Stimulated activated naive CD8-positive, alpha-beta T cell treated with anti-CD3 and anti-CD28 coated beads, Interleukin-15, Interleukin-2, amounts not matched to agents 100 ng/mL and 50 ng/mL, for 24 hours (primary cell): Measurements from ENCODE around the gene MXD4.

Experiments used
- H3K27ac Mint-ChIP-seq: one replicate; pipeline ENCODE4 v1.8.0; 2021; ENCODE audit warnings: mild to moderate bottlenecking, mixed read lengths
- H3K27me3 Mint-ChIP-seq: one replicate; pipeline ENCODE4 v1.8.0; 2021; ENCODE audit warnings: mixed read lengths
- H3K36me3 Mint-ChIP-seq: one replicate; pipeline ENCODE4 v1.8.0; 2021; ENCODE audit warnings: low read depth, mixed read lengths
- H3K4me1 Mint-ChIP-seq: one replicate; pipeline ENCODE4 v1.8.0; 2021; ENCODE audit warnings: low read depth, mixed read lengths
- H3K4me3 Mint-ChIP-seq: one replicate; pipeline ENCODE4 v1.8.0; 2021; ENCODE audit warnings: mild to moderate bottlenecking, mixed read lengths
- H3K9me3 Mint-ChIP-seq: one replicate; pipeline ENCODE4 v1.8.0; 2021; ENCODE audit warnings: mixed read lengths

The MXD4 gene

DNA sequence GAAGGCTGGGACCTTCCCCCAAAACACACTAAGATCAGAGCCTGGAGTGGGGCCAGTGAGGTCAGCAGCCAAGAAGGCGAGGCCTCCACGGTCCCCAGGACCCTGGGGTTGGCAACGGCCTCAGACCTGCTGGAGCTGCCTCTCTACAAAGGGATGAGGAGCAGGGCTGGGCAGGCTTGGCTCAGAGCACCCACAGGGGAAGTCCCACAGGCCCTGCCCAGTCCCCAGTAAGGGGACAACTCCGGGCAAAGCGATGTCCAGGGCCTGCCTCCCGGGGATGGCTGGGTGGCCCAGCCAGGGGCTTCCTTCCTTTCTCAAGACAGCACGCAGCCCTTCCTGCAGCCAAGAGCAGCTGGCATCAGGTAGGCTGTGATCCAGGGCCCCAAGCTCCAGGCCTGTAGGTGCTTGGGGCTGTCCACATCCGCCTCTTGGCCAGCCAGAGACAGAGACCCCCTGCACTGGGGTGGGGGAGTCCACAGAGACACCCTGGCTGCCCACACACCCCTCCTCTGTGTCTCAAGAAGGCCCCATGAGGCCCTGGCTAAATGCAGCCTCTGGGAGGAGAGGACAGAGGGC is 5.7 kb downstream of the MXD4 start:
- H3K4me1 Mint-ChIP-seq, result no peaks in the 10 kb centered on the region
- no peaks in the 10 kb centered on the region for H3K36me3 Mint-ChIP-seq
- H3K27ac Mint-ChIP-seq, result no peak overlapping the region
- no peak overlapping the region for H3K4me3 Mint-ChIP-seq
- no peaks in the 10 kb centered on the region for H3K27me3 Mint-ChIP-seq
- H3K9me3 Mint-ChIP-seq, result no peaks in the 10 kb centered on the region

DNA sequence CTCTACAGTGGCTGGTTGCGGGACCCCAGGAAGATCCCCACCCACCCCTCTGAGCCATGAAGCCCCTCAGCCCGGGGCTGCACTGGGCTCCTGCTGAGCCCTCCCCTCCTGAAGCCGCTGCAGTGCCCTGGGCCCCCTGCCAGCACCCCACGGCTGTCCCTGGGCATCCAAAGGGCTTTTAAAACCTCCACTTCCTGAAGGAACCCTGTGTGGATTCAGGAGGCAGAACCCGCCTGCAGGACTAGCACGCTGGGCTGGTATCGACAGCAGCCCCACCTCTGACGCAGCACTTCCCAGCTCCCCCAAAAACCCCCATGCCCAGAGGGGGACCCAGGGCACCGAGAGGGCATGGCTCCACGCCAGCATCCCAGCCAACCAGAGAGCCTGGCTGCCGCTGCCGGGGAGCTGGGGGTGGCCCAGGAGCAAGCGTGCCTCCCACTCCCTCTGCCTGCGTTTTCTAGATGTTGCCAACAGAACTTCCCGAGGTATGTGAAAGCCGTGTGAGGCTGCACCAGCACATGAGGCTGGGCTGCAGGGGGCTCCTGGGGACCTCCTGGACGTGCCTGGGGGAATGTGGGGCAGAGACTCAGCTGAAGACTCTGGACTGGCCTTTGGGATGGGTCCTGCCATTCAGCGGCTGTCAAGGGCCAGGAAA is 6.3 kb downstream of the MXD4 start:
- Mint-ChIP-seq H3K27ac (no peak overlapping the region), H3K9me3 (no peaks in the 10 kb centered on the region), H3K4me3 (no peak overlapping the region), H3K27me3 (no peaks in the 10 kb centered on the region), H3K36me3 (no peaks in the 10 kb centered on the region), H3K4me1 (no peaks in the 10 kb centered on the region)

DNA sequence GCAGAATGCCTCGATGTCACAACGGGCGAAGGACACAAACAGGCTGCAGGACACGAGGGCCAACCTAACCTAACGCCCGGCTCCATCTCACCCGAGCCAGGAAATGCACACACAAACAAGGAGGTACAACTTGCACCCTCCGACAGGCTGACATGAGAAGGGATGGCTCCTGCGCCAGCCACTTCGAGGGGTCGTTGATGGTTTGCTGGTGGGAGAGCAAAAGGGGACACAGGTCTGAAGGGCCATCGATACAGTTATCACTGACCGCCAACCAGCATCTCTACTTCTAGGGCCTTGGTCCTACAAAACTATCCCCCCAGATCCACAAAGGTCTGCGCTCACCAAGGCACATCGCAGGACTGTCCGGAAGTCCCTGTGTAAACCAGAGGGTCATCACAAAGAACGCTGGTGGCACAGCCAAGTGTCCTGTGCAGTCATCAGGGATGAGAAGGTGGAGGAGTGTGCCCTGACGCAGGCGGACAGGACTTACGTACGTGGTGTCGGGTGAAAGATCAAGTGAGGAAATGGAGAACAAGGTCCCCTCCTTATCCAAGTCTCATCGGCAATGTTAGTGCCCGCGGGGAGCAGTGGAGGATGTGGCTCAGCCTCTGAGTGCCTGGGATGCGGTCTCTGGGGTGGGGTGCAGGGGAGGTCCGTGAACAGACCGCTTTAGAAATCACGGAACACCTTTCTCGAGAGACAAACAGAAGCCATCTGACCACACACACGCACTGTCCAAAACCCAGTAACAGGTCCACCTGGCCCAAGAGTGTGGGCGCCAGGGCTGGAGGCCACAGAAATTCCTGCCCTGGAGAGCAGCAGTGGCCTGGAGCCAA is 7.0 kb downstream of the MXD4 start:
- H3K4me3 Mint-ChIP-seq, result no peak overlapping the region
- H3K9me3 Mint-ChIP-seq, result no peaks in the 10 kb centered on the region
- H3K4me1 Mint-ChIP-seq, result no peaks in the 10 kb centered on the region
- H3K27me3 Mint-ChIP-seq, result no peaks in the 10 kb centered on the region
- no peak overlapping the region for H3K27ac Mint-ChIP-seq
- no peaks in the 10 kb centered on the region for H3K36me3 Mint-ChIP-seq

DNA sequence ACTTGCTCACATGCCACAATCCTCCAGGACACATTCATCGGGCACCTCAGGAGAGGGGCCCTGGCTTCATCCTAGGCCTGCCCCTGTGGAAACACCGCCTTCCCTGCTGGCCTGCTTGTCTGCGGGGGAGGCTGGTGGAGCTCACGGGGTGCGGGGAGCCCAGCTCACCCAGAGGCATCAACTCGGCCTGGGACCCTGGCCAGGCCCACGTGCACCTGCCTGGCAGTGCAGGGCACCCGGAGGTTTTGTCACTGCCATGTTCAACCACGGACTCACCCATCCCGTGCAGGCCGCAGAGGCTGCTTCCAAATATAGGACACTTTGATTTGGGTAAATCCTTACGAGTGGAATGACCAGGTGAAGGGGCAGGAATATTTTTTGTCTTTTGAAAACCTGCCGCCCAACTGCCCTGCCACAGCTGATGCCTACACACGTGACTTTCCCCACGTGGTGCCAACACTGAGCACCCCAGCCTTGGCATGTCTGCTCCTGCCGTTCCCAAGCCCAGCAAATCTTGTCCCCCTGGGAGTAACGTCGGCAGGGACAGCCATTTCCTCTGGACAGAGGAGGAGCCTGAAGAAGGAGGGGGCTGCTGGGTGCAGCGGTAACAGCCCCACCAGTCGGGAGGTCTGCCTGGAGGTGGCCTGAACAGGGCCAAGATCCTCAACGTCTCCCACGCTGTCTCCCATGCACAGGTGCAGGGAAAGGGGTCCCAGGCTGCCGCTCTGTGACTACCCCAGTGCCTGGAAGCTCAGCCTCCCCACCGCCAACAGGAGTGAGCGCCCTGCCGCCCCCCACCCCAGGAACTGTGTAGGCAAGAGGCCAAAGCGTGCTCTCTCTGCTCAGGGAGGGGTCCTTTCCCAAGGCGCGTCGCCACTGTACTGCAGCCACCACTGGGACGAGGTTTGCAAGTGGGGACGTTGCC is 8.5 kb downstream of the MXD4 start:
- no peak overlapping the region for H3K27ac Mint-ChIP-seq
- no peaks in the 10 kb centered on the region for H3K4me1 Mint-ChIP-seq
- no peak overlapping the region for H3K4me3 Mint-ChIP-seq
- H3K36me3 Mint-ChIP-seq, result no peaks in the 10 kb centered on the region
- H3K27me3 Mint-ChIP-seq, result no peaks in the 10 kb centered on the region
- no peaks in the 10 kb centered on the region for H3K9me3 Mint-ChIP-seq

DNA sequence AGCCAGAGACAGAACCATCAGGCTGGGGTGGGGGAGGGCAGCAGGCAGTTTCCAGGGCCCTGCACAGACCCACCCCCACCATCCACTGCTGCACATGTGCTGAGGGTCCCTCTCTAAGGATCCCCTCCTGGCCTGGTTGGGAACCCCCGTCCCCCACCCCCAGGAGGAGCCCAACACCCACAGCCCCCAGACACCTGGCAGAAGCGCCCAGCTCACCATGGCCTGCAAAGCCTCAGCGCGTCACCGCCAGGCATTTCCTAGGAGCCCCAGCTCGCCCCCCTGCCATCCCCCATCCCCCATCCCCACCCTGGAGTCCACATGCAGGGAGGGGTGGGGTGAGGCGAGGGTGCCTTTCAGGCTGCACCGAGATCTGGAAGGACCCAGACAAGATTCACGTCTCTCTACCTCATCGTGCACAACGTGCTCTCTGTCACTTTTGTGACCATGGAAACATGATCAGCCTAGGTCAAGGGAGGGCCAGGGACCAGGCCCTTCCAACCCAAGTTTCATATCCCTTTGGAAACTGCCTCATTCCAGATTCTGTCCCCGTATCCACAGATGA is 9.3 kb downstream of the MXD4 start:
- no peaks in the 10 kb centered on the region for H3K4me1 Mint-ChIP-seq
- H3K27me3 Mint-ChIP-seq, result no peaks in the 10 kb centered on the region
- no peaks in the 10 kb centered on the region for H3K9me3 Mint-ChIP-seq
- no peak overlapping the region for H3K27ac Mint-ChIP-seq
- H3K36me3 Mint-ChIP-seq, result no peaks in the 10 kb centered on the region
- no peak overlapping the region for H3K4me3 Mint-ChIP-seq

DNA sequence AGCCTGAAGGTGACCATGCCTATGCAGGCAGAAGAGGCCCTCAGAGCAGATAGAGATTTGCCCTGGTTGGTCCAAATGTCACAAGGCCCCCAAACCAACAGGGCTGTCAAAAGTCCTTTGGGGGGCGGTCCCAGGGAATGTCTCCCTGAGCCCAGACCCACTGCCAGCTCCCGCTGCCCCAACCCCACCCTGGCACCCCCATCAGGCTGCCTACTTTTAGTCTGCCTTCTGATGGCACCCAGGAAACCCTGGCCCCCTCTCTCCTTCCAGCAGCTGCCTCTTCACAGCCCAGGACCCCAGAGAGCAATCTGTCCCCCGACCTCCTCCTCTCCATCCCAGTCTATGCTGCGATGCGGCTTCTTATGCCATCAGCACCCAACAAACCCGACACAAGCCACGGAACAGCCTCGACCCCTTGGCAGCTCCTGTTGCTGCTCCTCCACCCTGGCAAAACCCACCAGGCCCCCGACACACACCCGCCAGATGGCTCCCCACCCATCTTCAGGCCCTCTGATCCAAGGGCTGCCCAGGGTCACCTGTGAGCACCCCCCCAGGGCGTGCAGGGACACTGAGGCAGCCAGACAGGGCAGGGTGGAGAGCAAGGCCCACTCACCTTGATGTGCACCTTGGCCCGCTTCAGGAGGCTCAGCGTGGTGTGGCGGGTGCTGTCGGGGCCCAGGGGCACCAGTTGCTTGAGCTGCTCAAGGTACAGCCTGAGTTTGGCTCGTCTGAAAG is 9.9 kb downstream of the MXD4 start:
- Mint-ChIP-seq H3K36me3 (no peaks in the 10 kb centered on the region), H3K9me3 (no peaks in the 10 kb centered on the region), H3K4me1 (no peaks in the 10 kb centered on the region), H3K27ac (no peak overlapping the region), H3K4me3 (no peak overlapping the region), H3K27me3 (no peaks in the 10 kb centered on the region)

DNA sequence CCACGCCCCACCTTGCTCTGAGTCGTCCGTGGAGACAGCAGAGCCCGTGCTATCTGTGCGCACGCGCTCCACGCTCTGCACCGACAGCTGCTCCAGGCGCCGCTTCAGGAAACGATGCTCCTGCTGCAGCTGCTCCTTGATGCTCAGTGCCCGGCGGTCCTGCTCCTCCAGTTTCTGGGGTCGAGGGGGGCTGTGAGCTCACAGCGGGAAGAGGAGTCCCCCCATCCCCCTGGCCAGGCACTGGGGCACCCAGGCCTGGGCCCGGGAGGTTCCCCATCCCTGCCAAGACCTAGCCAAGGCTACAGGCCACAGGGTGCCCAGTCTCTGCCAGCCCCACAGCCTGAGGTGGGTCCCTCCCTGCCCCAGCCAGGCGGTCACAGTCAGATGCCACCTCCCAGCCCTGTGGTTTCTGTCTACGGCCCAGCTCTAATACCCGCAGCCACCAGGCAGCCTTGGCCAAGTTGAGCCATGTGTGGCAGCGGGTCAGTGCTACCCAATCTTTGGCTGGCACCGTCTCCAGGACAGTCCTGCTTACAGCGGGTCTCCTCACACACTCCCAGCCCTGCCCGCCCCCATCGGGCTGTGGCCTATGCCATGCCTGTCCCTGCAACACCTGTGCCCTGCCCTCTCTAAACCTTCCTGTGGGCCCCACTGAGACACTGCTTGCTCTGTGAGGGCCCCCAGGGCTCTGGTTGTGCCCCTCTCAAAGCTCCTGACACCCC is 10.7 kb downstream of the MXD4 start:
- H3K4me1 Mint-ChIP-seq, result no peaks in the 10 kb centered on the region
- no peaks in the 10 kb centered on the region for H3K36me3 Mint-ChIP-seq
- H3K9me3 Mint-ChIP-seq, result no peaks in the 10 kb centered on the region
- H3K4me3 Mint-ChIP-seq, result no peak overlapping the region
- no peaks in the 10 kb centered on the region for H3K27me3 Mint-ChIP-seq
- H3K27ac Mint-ChIP-seq, result no peak overlapping the region

DNA sequence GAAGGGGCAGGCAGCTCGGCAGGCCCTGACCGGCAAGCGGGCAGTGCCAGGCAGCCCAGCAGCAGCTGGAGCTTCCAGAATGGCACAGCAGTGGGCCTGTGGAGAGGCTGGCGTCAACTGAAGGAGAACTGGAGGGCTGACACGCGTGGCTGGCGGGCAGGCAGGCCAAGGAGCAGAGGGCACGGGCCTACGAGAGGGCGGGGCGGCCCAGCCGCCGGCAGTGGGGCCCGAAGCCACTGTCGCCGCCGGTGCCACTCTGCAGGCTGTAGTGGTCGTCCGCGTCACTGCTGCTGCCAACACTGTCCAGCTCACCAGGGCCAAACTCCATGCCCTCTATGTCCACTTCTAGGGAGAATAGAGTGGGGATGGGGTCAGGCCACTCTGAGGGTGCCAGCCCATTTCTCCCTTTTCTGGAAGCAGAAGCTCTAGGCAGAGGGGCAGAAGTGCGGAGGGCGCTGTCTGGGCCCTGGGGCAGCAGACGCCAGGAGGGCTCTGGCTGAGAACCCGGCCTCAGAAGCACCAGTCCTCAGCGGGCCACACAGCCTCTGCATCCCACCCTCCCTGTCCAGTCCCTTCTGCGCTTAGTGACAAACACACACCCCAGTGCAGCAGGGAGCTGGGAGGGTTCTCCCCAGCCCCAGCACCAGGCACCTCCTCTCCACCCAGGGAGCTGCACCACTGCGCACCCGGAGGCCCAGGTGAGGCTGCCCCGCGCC is 11.4 kb downstream of the MXD4 start:
- Mint-ChIP-seq H3K27ac (no peak overlapping the region), H3K9me3 (no peaks in the 10 kb centered on the region), H3K4me1 (no peaks in the 10 kb centered on the region)

DNA sequence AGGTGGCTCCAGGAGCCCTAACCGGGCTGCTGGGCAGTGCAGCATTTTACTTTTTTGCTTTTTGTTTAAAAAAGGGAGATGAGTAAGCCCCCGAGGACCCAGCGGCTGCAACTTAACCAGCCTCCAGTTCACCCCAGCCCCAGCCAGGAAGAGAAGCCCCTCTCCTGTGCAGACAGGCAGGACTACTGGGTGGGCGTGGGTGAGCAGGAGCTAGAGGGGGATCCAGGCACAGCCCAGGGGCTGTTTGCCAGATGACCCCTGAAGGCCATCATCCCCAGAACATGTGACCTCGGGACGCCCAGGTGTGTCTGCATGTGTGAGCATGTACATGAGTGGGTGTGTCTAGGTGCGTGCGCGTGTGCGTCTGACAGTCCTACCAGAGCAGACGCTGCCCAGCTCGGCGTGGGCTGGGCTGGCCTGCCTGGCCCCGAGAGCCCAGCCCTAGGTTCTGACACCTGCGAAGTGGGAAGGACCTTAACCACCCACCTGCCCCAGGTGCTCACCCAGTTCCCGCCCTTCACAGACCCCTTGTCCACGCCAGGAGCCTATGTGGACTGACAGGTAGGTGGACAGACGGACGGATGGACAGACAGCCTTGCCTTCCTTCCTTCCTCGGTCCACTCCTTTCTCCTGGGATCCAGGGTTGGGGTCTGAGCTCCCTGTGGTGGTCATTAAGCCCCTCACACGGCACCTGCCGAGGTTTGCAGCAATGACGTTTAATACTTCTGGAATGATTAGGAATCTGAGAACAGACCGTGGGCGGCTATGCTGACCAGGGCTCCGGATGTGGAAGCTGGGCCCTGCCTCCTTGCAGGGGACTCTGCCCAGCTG is 12.2 kb downstream of the MXD4 start:
- no peaks in the 10 kb centered on the region for H3K36me3 Mint-ChIP-seq
- no peak overlapping the region for H3K4me3 Mint-ChIP-seq
- peaks cover 7% of the 10 kb centered on the region for H3K4me1 Mint-ChIP-seq
- H3K27ac Mint-ChIP-seq, result no peak overlapping the region
- H3K27me3 Mint-ChIP-seq, result no peaks in the 10 kb centered on the region
- no peaks in the 10 kb centered on the region for H3K9me3 Mint-ChIP-seq

More for the DNA sequence above, 11.4 kb downstream of the MXD4 start:
- no peak overlapping the region for H3K4me3 Mint-ChIP-seq
- H3K27me3 Mint-ChIP-seq, result no peaks in the 10 kb centered on the region
- H3K36me3 Mint-ChIP-seq, result no peaks in the 10 kb centered on the region

DNA sequence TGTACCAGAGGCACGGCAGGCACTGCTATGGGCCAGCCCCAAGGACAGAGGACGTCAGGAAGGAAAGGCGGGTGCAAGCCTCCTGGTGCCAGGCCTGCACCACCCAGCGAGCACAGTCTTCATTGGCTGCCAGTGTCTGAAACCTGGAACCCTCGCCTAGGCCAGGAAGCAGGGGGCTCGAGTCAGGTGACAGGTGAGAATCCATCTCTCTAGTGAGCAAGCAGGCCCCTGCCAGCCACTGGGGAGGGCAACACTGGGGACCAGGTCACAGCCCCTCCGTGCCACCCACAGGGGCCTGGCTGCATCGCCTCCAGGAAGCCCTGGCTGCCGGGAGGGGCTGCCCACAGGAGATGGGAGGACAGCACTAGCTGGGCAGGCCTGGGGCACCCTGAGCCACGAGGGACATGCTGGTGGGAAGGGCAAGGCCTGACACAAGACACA is 13.1 kb downstream of the MXD4 start:
- Mint-ChIP-seq H3K27ac (no peak overlapping the region), H3K4me1 (peaks cover 8% of the 10 kb centered on the region), H3K4me3 (no peak overlapping the region), H3K27me3 (no peaks in the 10 kb centered on the region), H3K9me3 (no peaks in the 10 kb centered on the region), H3K36me3 (no peaks in the 10 kb centered on the region)

DNA sequence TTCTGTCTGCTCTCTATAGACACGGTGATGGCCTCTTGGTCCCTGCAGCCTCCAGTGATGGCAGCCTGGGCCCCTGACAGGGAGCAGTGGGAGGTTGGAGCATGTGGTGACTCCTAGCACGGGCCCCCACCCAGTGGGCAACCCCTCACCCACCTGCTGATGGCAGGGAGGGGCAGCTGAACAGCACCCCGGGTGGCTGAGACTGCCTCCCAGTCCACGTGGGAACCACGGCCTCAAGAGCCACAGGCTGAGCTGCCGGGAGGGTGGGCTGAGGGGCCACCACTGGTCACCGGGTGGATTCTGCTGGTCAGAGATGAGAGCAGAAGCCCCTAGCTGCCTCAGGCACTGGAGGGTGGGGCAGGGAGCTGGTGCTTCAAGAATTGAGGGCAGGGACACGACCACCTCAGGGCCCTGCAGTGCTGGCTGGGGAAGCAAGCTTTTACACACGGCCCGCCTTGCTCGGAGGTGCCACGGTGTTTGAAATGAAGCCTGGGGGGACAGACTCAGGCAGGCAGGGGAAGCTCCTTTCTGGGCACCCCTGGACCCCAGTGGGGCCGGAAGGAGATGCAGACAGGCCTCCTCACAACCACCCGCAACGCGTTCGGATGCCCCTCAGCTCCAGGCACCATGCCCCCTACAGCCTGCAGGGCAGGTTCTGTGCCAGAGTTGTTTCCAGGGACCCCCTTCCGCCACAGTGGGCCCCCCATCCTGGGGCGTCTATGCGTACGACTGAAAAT is 13.7 kb downstream of the MXD4 start:
- Mint-ChIP-seq H3K36me3 (no peaks in the 10 kb centered on the region), H3K4me1 (peaks cover 13% of the 10 kb centered on the region), H3K4me3 (no peak overlapping the region), H3K27me3 (no peaks in the 10 kb centered on the region), H3K9me3 (no peaks in the 10 kb centered on the region), H3K27ac (no peak overlapping the region)
